ENCODE measurements around the gene ARHGAP18. TPM values are rescaled to one million over a fixed set of nuclear protein-coding genes. Genes with fewer than 3 reads are reported as not detected.

The ARHGAP18 gene
- total RNA-seq, 1 donor from 2014 or later, result 12.0 TPM

- no peak for DNase-seq (ENCODE audit: extremely low spot score, unreplicated experiment)
- no peak for TF ChIP-seq CTCF (conservative IDR thresholded peaks at IDR 0.05)
- no peaks in the 10 kb centered on the region for H3K9me3 Mint-ChIP-seq
Observed at GRCh38 chr6:129705212-129705611, 4.8 kb downstream of the ARHGAP18 start.

GRCh38 chr6:129704708-129705107 lies 5.3 kb downstream of the ARHGAP18 start:
- DNase-seq (ENCODE audit: extremely low spot score, unreplicated experiment), result no peak
- no peak for TF ChIP-seq CTCF (conservative IDR thresholded peaks at IDR 0.05)
- peaks cover 4% of the 10 kb centered on the region for H3K36me3 Mint-ChIP-seq
- no peak overlapping the region for H3K27ac Mint-ChIP-seq
- no peaks in the 10 kb centered on the region for H3K27me3 Mint-ChIP-seq
- no peaks in the 10 kb centered on the region for H3K9me3 Mint-ChIP-seq
- peaks cover 11% of the 10 kb centered on the region for H3K4me1 Mint-ChIP-seq (ENCODE audit: unreplicated experiment)
- no peak overlapping the region for H3K4me3 Mint-ChIP-seq

More at GRCh38 chr6:129705212-129705611, 4.8 kb downstream of the ARHGAP18 start:
- Mint-ChIP-seq H3K36me3 (peaks cover 4% of the 10 kb centered on the region), H3K27me3 (no peaks in the 10 kb centered on the region), H3K27ac (no peak overlapping the region), H3K4me1 (ENCODE audit: unreplicated experiment) (peaks cover 14% of the 10 kb centered on the region), H3K4me3 (no peak overlapping the region)

- Mint-ChIP-seq H3K4me3 (no peak overlapping the region), H3K27ac (peak overlapping the region; percentile 7), H3K4me1 (ENCODE audit: unreplicated experiment) (no peaks in the 10 kb centered on the region), H3K36me3 (peaks cover 4% of the 10 kb centered on the region), H3K27me3 (no peaks in the 10 kb centered on the region), H3K9me3 (no peaks in the 10 kb centered on the region)
- no peak for DNase-seq (ENCODE audit: extremely low spot score, unreplicated experiment)
- TF ChIP-seq CTCF (conservative IDR thresholded peaks at IDR 0.05), result no peak
Observed at GRCh38 chr6:129701721-129702455, 8.1 kb downstream of the ARHGAP18 start.

- Mint-ChIP-seq H3K36me3 (peaks cover 4% of the 10 kb centered on the region), H3K4me1 (ENCODE audit: unreplicated experiment) (no peaks in the 10 kb centered on the region), H3K27ac (no peak overlapping the region), H3K4me3 (no peak overlapping the region), H3K9me3 (no peaks in the 10 kb centered on the region), H3K27me3 (no peaks in the 10 kb centered on the region)
- no peak for TF ChIP-seq CTCF (conservative IDR thresholded peaks at IDR 0.05)
- DNase-seq (ENCODE audit: extremely low spot score, unreplicated experiment), result no peak
Observed at GRCh38 chr6:129700666-129701065, 9.3 kb downstream of the ARHGAP18 start.

GRCh38 chr6:129699659-129700058 lies 10.3 kb downstream of the ARHGAP18 start:
- H3K36me3 Mint-ChIP-seq, result peaks cover 3% of the 10 kb centered on the region

More at GRCh38 chr6:129699659-129700058, 10.3 kb downstream of the ARHGAP18 start:
- Mint-ChIP-seq H3K9me3 (no peaks in the 10 kb centered on the region), H3K27me3 (no peaks in the 10 kb centered on the region), H3K27ac (no peak overlapping the region), H3K4me3 (no peak overlapping the region), H3K4me1 (ENCODE audit: unreplicated experiment) (no peaks in the 10 kb centered on the region)
- TF ChIP-seq CTCF (conservative IDR thresholded peaks at IDR 0.05), result no peak
- no peak for DNase-seq (ENCODE audit: extremely low spot score, unreplicated experiment)
